Mesendoderm (in vitro differentiated cells): ENCODE data around the gene KAZN.
A peak's percentile ranks its signal among the peaks of the same experiment; 100 is the strongest.

Experiments used
- DNase-seq: peaks from one replicate; pipeline ENCODE4 v3.0.0; 2013
- H2AK5ac ChIP-seq: 2 replicates; pipeline ENCODE4 v1.6.1; 2013; ENCODE audit warnings: low read length, inconsistent platforms
- H2BK120ac ChIP-seq: 2 replicates; pipeline ENCODE4 v1.6.1; 2013; ENCODE audit warnings: low read depth, mild to moderate bottlenecking, low read length, moderate library complexity, mixed read lengths
- H2BK15ac ChIP-seq: replicated peaks from 2 replicates; pipeline ENCODE4 v1.6.1; 2013; ENCODE audit warnings: low read depth, mild to moderate bottlenecking, moderate library complexity
- H2BK5ac ChIP-seq: 2 replicates; pipeline ENCODE4 v1.6.1; 2013; ENCODE audit warnings: low read length, inconsistent platforms
- H3K18ac ChIP-seq: 2 replicates; pipeline ENCODE4 v1.6.1; 2013; ENCODE audit warnings: mild to moderate bottlenecking, low read length, mixed read lengths
- H3K23ac ChIP-seq: one replicate; pipeline ENCODE4 v1.6.1; 2013; ENCODE audit warnings: low read length
- H3K27ac ChIP-seq: 2 replicates; pipeline ENCODE4 v1.5.1; 2013; ENCODE audit warnings: low read depth, mild to moderate bottlenecking, inconsistent platforms, low read length, moderate library complexity
- H3K27me3 ChIP-seq: 2 replicates; pipeline ENCODE4 v1.6.1; 2013; ENCODE audit warnings: low read length, control low read depth, mild to moderate bottlenecking, inconsistent platforms; ENCODE audit not compliant: insufficient read depth, poor library complexity
- H3K36me3 ChIP-seq: 2 replicates; pipeline ENCODE4 v1.6.1; 2013; ENCODE audit warnings: low read length, inconsistent platforms; ENCODE audit not compliant: control insufficient read depth, insufficient read depth
- H3K4ac ChIP-seq: one replicate; pipeline ENCODE4 v1.6.1; 2013; ENCODE audit warnings: low read depth, mild to moderate bottlenecking, low read length, moderate library complexity
- H3K4me1 ChIP-seq: 2 replicates; pipeline ENCODE4 v1.6.1; 2013; ENCODE audit warnings: low read depth, low read length, inconsistent platforms; ENCODE audit not compliant: control insufficient read depth
- H3K4me2 ChIP-seq: 2 replicates; pipeline ENCODE4 v1.6.1; 2013; ENCODE audit warnings: low read length
- H3K4me3 ChIP-seq: 2 replicates; pipeline ENCODE4 v1.5.1; 2013; ENCODE audit warnings: mild to moderate bottlenecking, low read length
- H3K56ac ChIP-seq: one replicate; pipeline ENCODE4 v1.6.1; 2013; ENCODE audit warnings: low read length
- H3K79me1 ChIP-seq: 2 replicates; pipeline ENCODE4 v1.6.1; 2013; ENCODE audit warnings: low read length, inconsistent platforms
- H3K79me2 ChIP-seq: 2 replicates; pipeline ENCODE4 v1.6.1; 2013; ENCODE audit warnings: mild to moderate bottlenecking, low read length; ENCODE audit not compliant: control insufficient read depth, insufficient read depth
- H3K9ac ChIP-seq: 2 replicates; pipeline ENCODE4 v1.6.1; 2013; ENCODE audit warnings: low read length, inconsistent platforms
- H4K5ac ChIP-seq: one replicate; pipeline ENCODE4 v1.6.1; 2013; ENCODE audit warnings: low read length
- H4K8ac ChIP-seq: one replicate; pipeline ENCODE4 v1.6.1; 2013; ENCODE audit warnings: low read depth, mild to moderate bottlenecking, control low read depth, low read length, moderate library complexity
- WGBS: extraction: QIAGEN DNeasy Blood & Tissue Kit; methylation state at CpG from one replicate; pipeline ENCODE4 v1.1.7; 2013; ENCODE audit warnings: low lambda C conversion rate, missing lambda C conversion rate; ENCODE audit not compliant: insufficient coverage; ENCODE audit errors: extremely low coverage; 5-methylcytosine and 5-hydroxymethylcytosine counted together

The KAZN gene

DNA sequence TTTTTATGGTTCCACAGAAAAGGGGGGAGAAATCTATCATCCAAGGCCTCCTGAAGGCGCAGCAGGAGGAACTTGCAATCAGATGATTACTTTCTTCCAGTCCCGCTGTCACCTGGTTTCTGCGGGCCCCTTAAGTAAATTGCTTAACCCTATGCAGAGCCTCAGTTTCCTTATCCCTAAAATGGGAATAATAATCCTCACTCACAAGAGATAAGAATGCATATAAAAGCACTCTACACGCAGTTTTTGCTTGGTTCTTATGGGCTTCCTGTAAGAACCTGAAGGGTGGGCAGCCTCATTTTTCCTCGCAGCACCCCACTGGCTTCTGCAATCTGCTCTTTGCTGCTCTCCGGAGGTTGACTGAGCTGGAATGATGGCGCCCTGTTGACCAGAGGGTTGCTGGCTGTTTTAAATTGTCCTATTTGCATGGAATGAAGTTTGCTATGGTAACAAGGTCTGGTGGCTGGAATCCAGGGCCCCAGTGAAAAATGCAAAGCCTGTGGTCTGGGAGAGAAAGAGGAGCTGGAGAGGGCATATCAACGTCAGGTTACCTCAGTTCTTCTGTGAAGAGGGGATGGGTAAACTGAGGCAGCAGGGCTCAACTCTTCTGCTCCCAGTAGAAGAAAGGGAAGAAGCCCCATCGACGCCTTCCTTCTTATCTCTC lies 1.0 kb upstream of the KAZN start:
- no peaks in the 10 kb centered on the region for H3K79me1 ChIP-seq
- peak overlapping the region; percentile 92 for H3K56ac ChIP-seq
- H4K8ac ChIP-seq: no peak overlapping the region
- H3K18ac ChIP-seq: peak overlapping the region; percentile 96
- peak; percentile 96 for DNase-seq
- peak overlapping the region; percentile 82 for H3K9ac ChIP-seq
- no peak overlapping the region for H3K4me3 ChIP-seq
- H2BK5ac ChIP-seq: peak overlapping the region; percentile 62
- peak overlapping the region; percentile 76 for H3K23ac ChIP-seq
- peak overlapping the region; percentile 86 for H3K4me2 ChIP-seq
- WGBS: no CpG with 5 or more reads among the region's 10 CpGs
- peak overlapping the region; percentile 79 for H3K27ac ChIP-seq
- H4K5ac ChIP-seq: no peak overlapping the region
- no peaks in the 10 kb centered on the region for H3K27me3 ChIP-seq
- H3K4ac ChIP-seq: peak overlapping the region; percentile 89
- peak overlapping the region; percentile 7 for H2BK15ac ChIP-seq
- peaks cover 11% of the 10 kb centered on the region for H3K79me2 ChIP-seq
- peak overlapping the region; percentile 73 for H2BK120ac ChIP-seq
- H3K4me1 ChIP-seq: peaks cover 21% of the 10 kb centered on the region
- H2AK5ac ChIP-seq: no peak overlapping the region
- no peaks in the 10 kb centered on the region for H3K36me3 ChIP-seq

DNA sequence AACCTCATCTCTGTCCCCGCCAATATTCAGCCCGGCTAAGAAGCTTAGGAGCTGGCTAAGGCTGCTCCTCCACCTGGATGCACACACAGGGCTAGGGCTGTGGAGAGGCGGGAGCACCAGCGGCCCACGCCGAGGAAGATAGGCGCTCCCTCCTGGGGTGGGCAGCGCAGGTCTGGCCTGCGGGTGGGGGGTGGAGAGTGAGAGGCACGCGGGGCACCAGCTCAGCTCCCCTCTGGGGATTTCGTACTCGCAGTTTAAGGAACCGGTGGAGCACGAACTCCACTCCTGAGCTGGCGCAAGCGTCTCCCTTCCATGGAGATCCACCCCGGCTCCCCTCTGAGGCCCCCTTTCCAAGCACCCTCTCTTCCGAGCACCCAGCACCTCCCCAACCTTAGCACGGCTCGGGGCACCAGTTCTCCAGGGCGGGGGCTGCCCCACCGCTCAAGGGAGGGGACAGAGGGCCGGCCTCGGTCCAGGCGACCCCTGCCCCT lies 433 bp upstream of the KAZN start:
- peak overlapping the region; percentile 73 for H2BK120ac ChIP-seq
- H3K27ac ChIP-seq: peak overlapping the region; percentile 79
- H4K5ac ChIP-seq: peak overlapping the region; percentile 13
- no peaks in the 10 kb centered on the region for H3K27me3 ChIP-seq
- peak overlapping the region; percentile 47 for H3K4me3 ChIP-seq
- H3K9ac ChIP-seq: peak overlapping the region; percentile 82
- H2AK5ac ChIP-seq: no peak overlapping the region
- peak overlapping the region; percentile 7 for H2BK15ac ChIP-seq
- no peaks in the 10 kb centered on the region for H3K79me1 ChIP-seq
- no peaks in the 10 kb centered on the region for H3K36me3 ChIP-seq
- H3K56ac ChIP-seq: peak overlapping the region; percentile 92
- peak; percentile 62 for DNase-seq
- H2BK5ac ChIP-seq: peak overlapping the region; percentile 62
- H3K4me1 ChIP-seq: peaks cover 20% of the 10 kb centered on the region
- peak overlapping the region; percentile 89 for H3K4ac ChIP-seq
- H3K79me2 ChIP-seq: peaks cover 13% of the 10 kb centered on the region
- H3K18ac ChIP-seq: peak overlapping the region; percentile 96
- WGBS: no CpG with 5 or more reads among the region's 26 CpGs
- H3K4me2 ChIP-seq: peak overlapping the region; percentile 86
- H3K23ac ChIP-seq: peak overlapping the region; percentile 76
- no peak overlapping the region for H4K8ac ChIP-seq

DNA sequence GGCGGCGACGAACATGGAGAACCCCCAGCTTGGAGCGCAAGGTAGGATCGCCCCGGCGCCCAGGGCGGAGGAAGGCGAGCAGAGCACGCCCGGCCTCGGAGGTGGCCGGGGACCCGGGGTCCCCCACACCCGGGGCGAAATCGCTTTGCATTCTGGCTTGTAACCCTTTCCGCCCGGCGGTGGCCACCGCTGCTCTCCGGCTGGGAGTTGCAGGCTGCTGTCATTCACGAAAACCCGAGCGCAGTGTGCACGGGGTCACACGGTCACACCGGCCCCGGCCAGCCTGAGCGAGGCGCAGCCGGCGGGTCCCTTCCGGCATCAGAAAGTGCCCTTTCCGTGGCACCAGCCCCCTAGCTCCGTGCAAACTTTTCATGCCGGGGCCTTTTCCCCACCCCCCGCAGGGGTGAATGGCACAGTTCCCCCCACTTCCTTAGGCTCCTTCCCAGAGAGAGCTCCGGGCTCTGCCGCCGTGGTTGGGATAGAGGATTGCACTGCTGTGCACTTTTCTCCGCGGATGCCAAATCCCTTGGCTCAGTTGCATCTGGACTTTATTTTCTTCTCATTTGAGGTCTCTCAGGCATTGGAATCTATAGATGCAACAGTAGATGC lies 802 bp downstream of the KAZN start:
- Histone ChIP-seq H3K27me3 (no peaks in the 10 kb centered on the region), H2AK5ac (no peak overlapping the region), H3K36me3 (no peaks in the 10 kb centered on the region), H4K8ac (no peak overlapping the region), H3K4me1 (peaks cover 22% of the 10 kb centered on the region), H3K9ac (peak overlapping the region; percentile 82), H3K79me2 (peaks cover 23% of the 10 kb centered on the region), H3K4ac (peak overlapping the region; percentile 50), H2BK120ac (peak overlapping the region; percentile 73), H3K18ac (peak overlapping the region; percentile 96), H3K23ac (peak overlapping the region; percentile 7), H3K4me2 (peak overlapping the region; percentile 73), H2BK5ac (no peak overlapping the region), H3K79me1 (peaks cover 4% of the 10 kb centered on the region), H3K4me3 (peak overlapping the region; percentile 65), H3K56ac (peak overlapping the region; percentile 92), H4K5ac (no peak overlapping the region), H2BK15ac (no peak overlapping the region), H3K27ac (peak overlapping the region; percentile 53)
- WGBS: no CpG with 5 or more reads among the region's 43 CpGs
- DNase-seq: peak; percentile 60

DNA sequence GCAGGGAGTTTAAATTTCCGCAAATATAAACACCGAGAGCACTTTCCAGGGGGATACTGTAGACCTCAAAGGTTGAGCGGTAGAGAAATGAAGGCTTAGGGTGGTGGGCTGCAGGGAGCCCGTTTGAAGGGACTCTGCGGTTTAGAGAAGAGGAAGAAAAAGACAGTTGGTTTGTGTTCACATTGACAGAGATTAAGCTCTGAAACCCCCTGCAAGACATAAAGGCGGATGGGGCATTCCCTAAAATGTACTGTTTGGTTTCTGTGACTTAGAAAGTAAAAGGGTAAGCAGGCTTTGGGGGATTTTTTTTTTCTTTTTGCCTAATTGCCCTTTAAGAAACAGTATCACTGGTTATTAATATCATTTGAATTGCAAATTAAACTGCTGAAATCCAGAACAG lies 1.3 kb downstream of the KAZN start:
- Histone ChIP-seq H3K4me1 (peaks cover 21% of the 10 kb centered on the region), H2BK15ac (no peak overlapping the region)

GRCh38 chr1:14600405-14601112 lies 2.1 kb downstream of the KAZN start:
- Histone ChIP-seq H3K56ac (peak overlapping the region; percentile 18), H3K18ac (no peak overlapping the region), H3K79me1 (peaks cover 5% of the 10 kb centered on the region), H3K27ac (no peak overlapping the region), H3K4me1 (peaks cover 21% of the 10 kb centered on the region), H3K79me2 (peaks cover 28% of the 10 kb centered on the region), H3K23ac (no peak overlapping the region), H3K9ac (peak overlapping the region; percentile 12), H3K4me3 (no peak overlapping the region), H4K8ac (no peak overlapping the region), H3K36me3 (no peaks in the 10 kb centered on the region), H2AK5ac (no peak overlapping the region), H3K4ac (no peak overlapping the region), H4K5ac (no peak overlapping the region), H2BK120ac (no peak overlapping the region), H2BK15ac (no peak overlapping the region), H3K27me3 (no peaks in the 10 kb centered on the region), H2BK5ac (no peak overlapping the region), H3K4me2 (peak overlapping the region; percentile 38)
- WGBS: no CpG with 5 or more reads among the region's 12 CpGs
- DNase-seq: peak; percentile 61

More for the DNA sequence above, 1.3 kb downstream of the KAZN start:
- Histone ChIP-seq H3K9ac (peak overlapping the region; percentile 82), H3K4ac (peak overlapping the region; percentile 50), H2BK120ac (no peak overlapping the region), H3K4me3 (peak overlapping the region; percentile 65), H3K36me3 (no peaks in the 10 kb centered on the region), H3K18ac (peak overlapping the region; percentile 96), H4K8ac (no peak overlapping the region), H3K27ac (no peak overlapping the region), H2BK5ac (no peak overlapping the region), H3K23ac (no peak overlapping the region), H3K79me1 (peaks cover 5% of the 10 kb centered on the region), H3K27me3 (no peaks in the 10 kb centered on the region), H3K4me2 (peak overlapping the region; percentile 73), H3K79me2 (peaks cover 28% of the 10 kb centered on the region), H4K5ac (no peak overlapping the region), H2AK5ac (no peak overlapping the region), H3K56ac (peak overlapping the region; percentile 92)
- DNase-seq: no peak
- no CpG with 5 or more reads among the region's 6 CpGs for WGBS
